ENCODE measurements around the gene PLXNA4. TPM values are rescaled to one million over a fixed set of nuclear protein-coding genes. Genes with fewer than 3 reads are reported as not detected.

The PLXNA4 gene
- total and polyA plus RNA-seq, 2 experiments from 2014 or later = 1.9 to 4.8 TPM

GRCh38 chr7:132491391-132491945, 84.8 kb downstream of the PLXNA4 start:
- H3K4me1 ChIP-seq (ENCODE audit: insufficient read depth) = no peaks in the 10 kb centered on the region
- no peak overlapping the region for H3K4me3 ChIP-seq
- no peaks in the 10 kb centered on the region for H3K36me3 ChIP-seq (replicated peaks; ENCODE audit: insufficient read depth, low read depth)
- TF ChIP-seq CTCF (IDR thresholded peaks at IDR 0.05; ENCODE audit: poor library complexity) (no peak), EZH2phosphoT487 (IDR thresholded peaks at IDR 0.05; ENCODE audit: low read depth, severe bottlenecking, unreplicated experiment) (no peak), EZH2 (IDR thresholded peaks at IDR 0.05; ENCODE audit: borderline replicate concordance) (no peak)
- no peaks in the 10 kb centered on the region for H3K27me3 ChIP-seq
- no peaks in the 10 kb centered on the region for H3K79me2 ChIP-seq
- H3K27ac ChIP-seq = no peak overlapping the region
- no peak overlapping the region for H3K4me2 ChIP-seq
- WGBS (ENCODE audit: low lambda C conversion rate, missing lambda C conversion rate) = 73% methylated on average over 8 of the region's 8 CpGs
- H3K9me2 ChIP-seq (replicated peaks; ENCODE audit: insufficient read depth) = no peaks in the 10 kb centered on the region
- no peaks in the 10 kb centered on the region for H3K9me3 ChIP-seq (ENCODE audit: low read depth)
- DNase-seq (ENCODE audit: low spot score) = no peak
- H4K20me1 ChIP-seq (ENCODE audit: insufficient read depth, poor library complexity, severe bottlenecking) = no peaks in the 10 kb centered on the region
- no peak overlapping the region for H2AFZ ChIP-seq

GRCh38 chr7:132490474-132490873, 85.8 kb downstream of the PLXNA4 start:
- H3K27me3 ChIP-seq = no peaks in the 10 kb centered on the region
- H4K20me1 ChIP-seq (ENCODE audit: insufficient read depth, poor library complexity, severe bottlenecking) = no peaks in the 10 kb centered on the region
- H3K9me2 ChIP-seq (replicated peaks; ENCODE audit: insufficient read depth) = no peaks in the 10 kb centered on the region
- no peak overlapping the region for H3K4me2 ChIP-seq
- H3K36me3 ChIP-seq (replicated peaks; ENCODE audit: insufficient read depth, low read depth) = no peaks in the 10 kb centered on the region
- DNase-seq (ENCODE audit: low spot score) = no peak
- WGBS (ENCODE audit: low lambda C conversion rate, missing lambda C conversion rate) = 65% methylated on average over 4 of the region's 4 CpGs
- no peaks in the 10 kb centered on the region for H3K4me1 ChIP-seq (ENCODE audit: insufficient read depth)
- no peaks in the 10 kb centered on the region for H3K79me2 ChIP-seq
- no peak overlapping the region for H3K4me3 ChIP-seq
- H3K27ac ChIP-seq = no peak overlapping the region
- H2AFZ ChIP-seq = no peak overlapping the region
- TF ChIP-seq CTCF (IDR thresholded peaks at IDR 0.05; ENCODE audit: poor library complexity) = no peak
- no peak for TF ChIP-seq EZH2phosphoT487 (IDR thresholded peaks at IDR 0.05; ENCODE audit: low read depth, severe bottlenecking, unreplicated experiment)
- no peak for TF ChIP-seq EZH2 (IDR thresholded peaks at IDR 0.05; ENCODE audit: borderline replicate concordance)
- no peaks in the 10 kb centered on the region for H3K9me3 ChIP-seq (ENCODE audit: low read depth)

- Histone ChIP-seq H3K9me2 (replicated peaks; ENCODE audit: insufficient read depth) (no peaks in the 10 kb centered on the region), H3K4me1 (ENCODE audit: insufficient read depth) (no peaks in the 10 kb centered on the region), H3K4me2 (no peak overlapping the region), H3K9me3 (ENCODE audit: low read depth) (no peaks in the 10 kb centered on the region), H3K27ac (no peak overlapping the region), H4K20me1 (ENCODE audit: insufficient read depth, poor library complexity, severe bottlenecking) (no peaks in the 10 kb centered on the region), H2AFZ (no peak overlapping the region), H3K27me3 (no peaks in the 10 kb centered on the region), H3K36me3 (replicated peaks; ENCODE audit: insufficient read depth, low read depth) (no peaks in the 10 kb centered on the region), H3K4me3 (no peak overlapping the region), H3K79me2 (no peaks in the 10 kb centered on the region)
- DNase-seq (ENCODE audit: low spot score) = no peak
- WGBS (ENCODE audit: low lambda C conversion rate, missing lambda C conversion rate) = 97% methylated on average over 6 of the region's 6 CpGs
- no peak for TF ChIP-seq EZH2 (IDR thresholded peaks at IDR 0.05; ENCODE audit: borderline replicate concordance)
- TF ChIP-seq CTCF (IDR thresholded peaks at IDR 0.05; ENCODE audit: poor library complexity) = no peak
- TF ChIP-seq EZH2phosphoT487 (IDR thresholded peaks at IDR 0.05; ENCODE audit: low read depth, severe bottlenecking, unreplicated experiment) = no peak
Measured at GRCh38 chr7:132489776-132490237, 86.5 kb downstream of the PLXNA4 start.

Measured in hepatocyte (in vitro differentiated cells).